Esophagus muscularis mucosa (tissue), 3 donors: ENCODE data around the gene CABLES1.

Source experiments
- CTCF ChIP-seq, 3 experiments: fragments of 200-600 bp in 2 of 3; fragments of 450-650 bp in 1 of 3; sonication (generic) in 2 of 3; IDR thresholded peaks; one replicate each; pipeline ENCODE4 v1.5.1; 2017 to 2019; ENCODE audit warnings: antibody characterized with exemption in 3 of 3, mild to moderate bottlenecking in 2 of 3, moderate library complexity in 1 of 3
- POLR2A ChIP-seq: fragments of 450-650 bp; IDR thresholded peaks from one replicate; pipeline ENCODE4 v1.6.1; 2017; ENCODE audit warnings: antibody characterized with exemption, moderate library complexity, mild to moderate bottlenecking, low read depth

GRCh38 chr18:23263551-23264235 is 128.4 kb downstream of the CABLES1 start:
- TF ChIP-seq POLR2A = no peak
- TF ChIP-seq CTCF (IDR thresholded peaks at IDR 0.05) = no peak
